ENCODE results near the gene TEX11.
"Not testable (repeated sequence)": the region's sequence is repeated elsewhere in the genome, so short reads cannot be mapped to it uniquely, and the experiment has no call there.

The TEX11 gene

GRCh38 chrX:70755850-70756249 is 152.7 kb downstream of the TEX11 start:
- DNase-seq (ENCODE audit: low spot score), result no peak

DNA sequence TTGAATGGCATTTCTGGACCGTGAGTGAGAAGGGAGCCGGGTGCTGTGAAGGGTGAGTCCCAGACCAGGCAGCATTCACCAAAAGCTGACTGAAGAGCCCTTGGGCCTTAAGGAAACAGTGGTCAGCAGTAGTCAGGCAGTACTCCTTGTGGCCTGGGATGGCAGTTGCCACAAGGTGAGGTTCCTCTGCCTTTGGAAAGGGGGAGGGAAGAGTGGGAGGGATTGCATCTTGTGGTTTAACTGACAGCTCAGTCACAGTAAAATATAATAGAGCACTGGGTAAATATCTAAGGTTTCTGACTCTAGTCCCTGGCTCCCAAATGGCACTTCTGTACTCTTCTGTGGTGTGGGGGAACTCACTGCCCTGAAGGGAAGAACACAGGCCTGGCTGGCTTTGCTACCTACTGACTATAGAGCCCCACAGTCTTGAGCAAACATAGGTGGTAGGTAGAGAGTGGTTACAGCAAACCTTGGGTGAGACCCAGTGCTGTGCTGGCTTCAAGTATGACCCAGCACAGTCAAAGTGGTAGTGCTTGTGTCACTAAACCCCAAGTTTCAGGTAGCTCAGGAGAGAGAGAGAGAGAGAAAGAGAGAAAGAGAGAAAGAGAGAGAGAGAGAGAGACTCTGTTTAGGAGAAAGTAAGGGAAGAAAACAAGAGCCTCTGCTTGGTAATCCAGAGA is 154.2 kb downstream of the TEX11 start:
- DNase-seq (ENCODE audit: low spot score), result no peak

DNA sequence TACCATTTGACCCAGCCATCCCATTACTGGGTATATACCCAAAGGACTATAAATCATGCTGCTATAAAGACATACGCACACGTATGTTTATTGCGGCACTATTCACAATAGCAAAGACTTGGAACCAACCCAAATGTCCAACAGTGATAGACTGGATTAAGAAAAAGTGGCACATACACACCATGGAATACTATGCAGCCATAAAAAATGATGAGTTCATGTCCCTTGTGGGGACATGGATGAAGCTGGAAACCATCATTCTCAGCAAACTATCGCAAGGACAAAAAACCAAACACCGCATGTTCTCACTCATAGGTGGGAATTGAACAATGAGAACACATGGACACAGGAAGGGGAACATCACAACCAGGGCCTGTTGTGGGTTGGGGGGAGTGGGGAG is 174.7 kb downstream of the TEX11 start:
- DNase-seq (ENCODE audit: low spot score), result not testable (repeated sequence)

DNA sequence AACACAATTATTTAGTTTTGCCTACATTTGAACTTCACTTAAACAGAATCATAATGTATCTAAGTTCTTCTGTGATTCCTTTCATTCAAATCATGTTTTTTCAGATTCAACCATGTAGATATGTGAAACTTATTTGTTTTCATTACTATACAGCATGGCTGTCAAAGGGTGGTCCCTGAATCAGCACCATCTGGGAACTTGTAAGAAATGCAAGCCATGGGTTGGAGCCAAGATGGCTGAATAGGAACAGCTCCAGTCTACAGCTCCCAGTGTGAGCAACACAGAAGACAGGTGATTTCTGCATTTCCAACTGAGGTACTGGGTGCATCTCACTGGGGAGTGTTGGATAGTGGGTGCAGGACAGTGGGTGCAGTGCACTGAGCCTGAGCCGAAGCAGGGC is 180.6 kb downstream of the TEX11 start:
- DNase-seq (ENCODE audit: low spot score), result not testable (repeated sequence)

DNA sequence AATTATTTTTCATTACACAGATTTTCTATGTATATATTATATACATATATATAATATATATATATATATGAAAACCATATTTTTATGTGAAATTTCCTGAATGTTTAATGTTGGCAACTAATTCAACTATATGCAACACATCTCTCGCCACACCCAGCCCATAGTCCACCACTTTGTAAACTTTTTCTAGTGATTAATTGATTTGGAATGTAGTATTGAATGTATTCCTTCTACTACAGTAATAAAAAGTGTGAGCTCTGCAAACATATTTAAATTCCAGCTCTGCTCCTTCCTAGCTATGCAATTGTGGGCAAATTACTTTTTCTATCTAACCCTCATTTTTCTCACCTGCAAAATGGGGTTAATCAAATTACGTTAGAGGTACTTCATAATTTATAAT is 187.8 kb downstream of the TEX11 start:
- no peak for DNase-seq (ENCODE audit: low spot score)

DNA sequence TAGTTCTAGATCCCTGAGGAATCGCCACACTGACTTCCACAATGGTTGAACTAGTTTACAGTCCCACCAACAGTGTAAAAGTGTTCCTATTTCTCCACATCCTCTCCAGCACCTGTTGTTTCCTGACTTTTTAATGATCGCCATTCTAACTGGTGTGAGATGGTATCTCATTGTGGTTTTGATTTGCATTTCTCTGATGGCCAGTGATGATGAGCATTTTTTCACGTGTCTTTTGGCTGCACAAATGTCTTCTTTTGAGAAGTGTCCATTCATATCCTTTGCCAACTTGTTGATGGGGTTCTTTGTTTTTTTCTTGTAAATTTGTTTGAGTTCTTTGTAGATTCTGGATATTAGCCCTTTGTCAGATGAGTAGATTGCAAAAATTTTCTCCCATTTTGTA is 197.2 kb downstream of the TEX11 start:
- DNase-seq (ENCODE audit: low spot score), result not testable (repeated sequence)

DNA sequence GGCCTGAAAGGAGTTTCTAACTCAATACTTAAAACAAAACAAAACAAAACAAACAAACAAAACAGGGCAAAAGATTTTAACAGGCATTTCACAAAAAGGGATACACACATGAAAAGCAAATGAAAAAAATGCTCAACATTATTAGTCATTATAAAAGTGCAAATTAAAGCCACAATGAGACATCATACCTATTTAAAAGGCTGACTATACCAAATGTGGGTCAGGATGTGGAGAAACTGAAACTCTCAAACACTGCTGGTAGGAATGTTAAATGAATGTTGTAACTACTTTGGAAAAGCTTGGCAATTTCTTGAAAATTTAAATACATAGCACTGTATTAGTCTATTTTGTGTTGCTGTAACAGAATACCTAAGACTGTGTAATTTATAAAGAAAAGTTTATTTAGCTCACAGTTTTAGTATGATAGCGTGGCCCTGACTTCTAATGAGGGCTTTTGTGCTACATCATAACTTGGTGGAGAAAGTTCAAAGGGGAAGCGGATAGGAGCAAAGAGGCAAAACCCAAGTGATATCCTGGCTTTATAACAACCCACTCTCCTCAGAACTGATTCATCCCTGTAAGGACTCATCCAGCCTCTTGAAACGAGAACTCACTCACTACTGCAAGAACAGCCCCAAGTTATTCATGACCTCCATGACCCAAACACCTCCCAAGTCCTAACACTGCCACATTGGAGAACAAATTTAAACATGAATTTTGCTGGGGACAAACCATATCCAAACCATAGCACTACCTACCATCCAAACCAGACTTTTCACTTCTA is 214.0 kb downstream of the TEX11 start:
- DNase-seq (ENCODE audit: low spot score), result no peak

- DNase-seq (ENCODE audit: low spot score), result not testable (repeated sequence)
Measured at GRCh38 chrX:70679455-70679854, 229.1 kb downstream of the TEX11 start.

DNA sequence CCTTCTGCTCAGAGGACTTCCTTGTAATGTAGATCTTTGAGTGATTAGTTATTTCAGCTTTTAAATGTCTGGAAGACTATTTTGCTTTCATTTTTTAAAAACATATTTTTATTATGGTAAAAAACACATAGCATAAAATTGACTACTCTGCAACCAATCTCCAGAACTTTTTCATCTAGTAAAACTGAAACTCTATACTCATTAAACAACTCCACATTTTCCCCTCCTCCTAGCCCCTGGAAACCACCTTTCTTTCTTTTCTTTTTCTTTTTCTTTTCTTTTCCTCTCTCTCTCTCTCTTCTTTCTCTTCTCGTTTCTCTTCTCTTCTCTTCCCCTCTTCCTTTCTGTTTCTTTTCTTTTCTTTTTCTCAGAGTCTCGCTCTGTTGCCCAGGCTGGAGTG is 233.2 kb downstream of the TEX11 start:
- DNase-seq (ENCODE audit: low spot score), result no peak

DNA sequence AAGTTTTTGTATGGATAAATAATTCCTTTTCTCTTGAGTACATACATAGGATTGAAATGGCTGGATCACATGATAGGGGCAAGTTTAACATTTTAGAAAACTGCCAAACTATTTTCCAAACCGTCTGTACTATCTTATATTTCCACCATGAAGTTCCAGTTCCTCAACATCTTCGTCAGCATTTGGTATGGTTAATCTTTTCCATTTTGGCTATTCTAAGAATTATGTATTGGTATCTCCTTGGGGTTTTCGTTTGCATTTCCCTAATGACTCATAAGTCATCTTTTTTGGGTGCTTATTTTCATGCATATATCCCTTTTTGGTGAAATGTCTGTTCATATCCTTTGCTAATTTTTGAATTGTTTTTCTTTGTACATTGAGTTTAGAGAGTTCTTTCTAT is 236.2 kb downstream of the TEX11 start:
- DNase-seq (ENCODE audit: low spot score), result no peak

GRCh38 chrX:70669120-70669519 is 239.4 kb downstream of the TEX11 start:
- DNase-seq (ENCODE audit: low spot score), result no peak

GRCh38 chrX:70664726-70665125 is 243.8 kb downstream of the TEX11 start:
- peak; percentile 20 for DNase-seq (ENCODE audit: low spot score)

DNA sequence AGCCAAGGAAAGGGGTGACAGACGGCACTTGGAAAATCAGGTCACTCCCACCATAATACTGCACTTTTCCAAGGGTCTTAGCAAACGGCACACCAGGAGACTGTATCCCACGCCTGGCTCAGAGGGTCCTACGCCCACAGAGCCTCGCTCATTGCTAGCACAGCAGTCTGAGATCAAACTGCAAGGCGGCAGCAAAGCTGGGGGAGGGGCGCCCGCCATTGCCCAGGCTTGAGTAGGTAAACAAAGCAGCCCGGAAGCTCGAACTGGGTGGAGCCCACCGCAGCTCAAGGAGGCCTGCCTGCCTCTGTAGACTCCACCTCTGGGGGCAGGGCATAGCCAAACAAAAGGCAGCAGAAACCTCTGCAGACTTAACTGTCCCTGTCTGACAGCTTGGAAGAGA is 247.4 kb downstream of the TEX11 start:
- not testable (repeated sequence) for DNase-seq (ENCODE audit: low spot score)

GRCh38 chrX:70657546-70657945 is 251.0 kb downstream of the TEX11 start:
- not testable (repeated sequence) for DNase-seq (ENCODE audit: low spot score)

DNA sequence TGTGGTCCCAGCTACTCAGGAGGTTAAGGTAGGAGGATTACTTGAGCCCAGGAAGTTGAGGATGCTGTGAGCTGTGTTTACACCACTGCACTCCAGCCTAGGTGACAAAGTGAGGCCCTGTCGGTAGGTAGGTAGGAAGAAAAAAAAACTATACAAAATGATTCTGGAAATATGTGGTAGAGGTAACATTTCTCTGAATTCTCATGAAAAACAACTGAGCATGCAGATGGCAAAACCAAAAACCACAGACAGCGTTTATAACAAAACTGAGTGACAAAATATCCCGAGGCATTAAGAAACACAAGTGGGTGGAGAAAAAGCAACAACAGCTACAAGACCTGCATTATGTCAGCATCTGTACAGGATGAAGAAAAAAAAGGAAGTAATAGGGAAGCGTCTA is 252.2 kb downstream of the TEX11 start:
- no peak for DNase-seq (ENCODE audit: low spot score)

DNA sequence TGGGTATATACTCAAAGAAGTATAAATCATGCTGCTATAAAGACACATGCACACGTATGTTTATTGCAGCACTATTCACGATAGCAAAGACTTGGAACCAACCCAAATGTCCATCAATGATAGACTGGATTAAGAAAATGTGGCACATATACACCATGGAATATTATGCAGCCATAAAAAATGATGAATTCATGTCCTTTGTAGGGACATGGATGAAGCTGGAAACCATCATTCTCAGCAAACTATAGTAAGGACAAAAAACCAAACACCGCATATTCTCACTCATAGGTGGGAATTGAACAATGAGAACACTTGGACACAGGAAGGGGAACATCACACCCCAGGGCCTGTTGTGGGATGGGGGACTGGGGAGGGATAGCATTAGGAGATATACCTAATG is 260.6 kb downstream of the TEX11 start:
- not testable (repeated sequence) for DNase-seq (ENCODE audit: low spot score)

GRCh38 chrX:70636218-70636617 is 272.3 kb downstream of the TEX11 start:
- no peak for DNase-seq (ENCODE audit: low spot score)

- DNase-seq (ENCODE audit: low spot score), result no peak
Measured at GRCh38 chrX:70635669-70636068, 272.8 kb downstream of the TEX11 start.

GRCh38 chrX:70635227-70635626 is 273.3 kb downstream of the TEX11 start:
- no peak for DNase-seq (ENCODE audit: low spot score)

GRCh38 chrX:70621743-70622142 is 286.8 kb downstream of the TEX11 start:
- no peak for DNase-seq (ENCODE audit: low spot score)

DNA sequence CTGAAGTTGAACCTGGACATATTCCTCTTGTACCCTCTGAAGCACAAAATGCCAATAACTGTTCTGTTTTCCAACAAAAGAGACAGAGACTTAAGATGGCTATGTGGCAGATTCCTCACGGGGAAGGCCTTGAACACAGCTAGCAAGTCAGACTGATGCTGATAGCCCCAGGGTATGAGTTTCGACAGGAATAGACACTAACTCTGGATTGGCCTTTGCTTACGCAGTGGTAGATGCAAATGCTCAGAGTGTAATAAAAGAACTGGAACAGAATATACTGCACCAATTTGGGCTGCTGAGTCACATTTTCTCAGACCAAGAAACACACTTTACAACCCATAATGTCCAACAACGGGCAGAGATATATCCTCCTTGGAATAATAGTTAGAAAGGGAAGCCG is 290.0 kb downstream of the TEX11 start:
- DNase-seq (ENCODE audit: low spot score), result no peak

DNA sequence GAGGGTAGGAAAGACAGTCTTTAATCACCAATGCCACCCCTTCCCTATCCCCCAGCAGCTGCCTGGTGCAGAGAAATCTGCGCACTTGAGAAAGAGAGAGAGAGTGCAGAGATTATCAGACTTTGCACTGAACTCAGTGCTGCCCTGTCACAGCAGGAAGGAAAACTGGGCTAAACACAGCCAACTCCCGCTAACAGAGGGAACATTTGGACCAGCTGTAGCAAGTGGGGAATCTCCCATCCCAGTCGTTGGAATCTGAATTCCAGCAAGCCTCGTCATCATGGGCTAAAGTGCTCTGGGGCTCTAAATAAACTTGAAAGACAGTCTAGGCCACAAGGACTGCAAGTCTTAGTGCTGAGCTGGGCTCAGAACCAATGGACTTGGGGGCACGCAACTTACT is 295.2 kb downstream of the TEX11 start:
- peak; percentile 8 for DNase-seq (ENCODE audit: low spot score)

GRCh38 chrX:70605352-70605751 is 303.2 kb downstream of the TEX11 start:
- DNase-seq (ENCODE audit: low spot score), result no peak

GRCh38 chrX:70592091-70592490 is 316.4 kb downstream of the TEX11 start:
- DNase-seq (ENCODE audit: low spot score), result peak; percentile 28
